ENCODE measurements around the gene HIP1R. TPM values are rescaled to one million over a fixed set of nuclear protein-coding genes. Genes with fewer than 3 reads are reported as not detected.
"Not testable (repeated sequence)": the region's sequence is repeated elsewhere in the genome, so short reads cannot be mapped to it uniquely, and the experiment has no call there.

HIP1R gene
- total and polyA plus RNA-seq, 8 donors, result 23.7 to 36.7 (median 30.4) TPM

GRCh38 chr12:122891661-122892525, 56.6 kb downstream of the HIP1R start:
- Histone ChIP-seq H3K27ac (peak overlapping the region; percentile 86 to 95), H3K4me3 (no peak overlapping the region), H3K4me1 (peaks cover 59 to 82% of the 10 kb centered on the region in 2 donors), H3K27me3 (no peaks in the 10 kb centered on the region), H3K9me3 (no peaks in the 10 kb centered on the region), H3K36me3 (no peaks in the 10 kb centered on the region)
- no peak for ATAC-seq
- no peak for TF ChIP-seq CTCF (IDR thresholded peaks at IDR 0.05)
- intact Hi-C loops (cut with DNase I), result no loop called here
- DNase-seq, result no peak

DNA sequence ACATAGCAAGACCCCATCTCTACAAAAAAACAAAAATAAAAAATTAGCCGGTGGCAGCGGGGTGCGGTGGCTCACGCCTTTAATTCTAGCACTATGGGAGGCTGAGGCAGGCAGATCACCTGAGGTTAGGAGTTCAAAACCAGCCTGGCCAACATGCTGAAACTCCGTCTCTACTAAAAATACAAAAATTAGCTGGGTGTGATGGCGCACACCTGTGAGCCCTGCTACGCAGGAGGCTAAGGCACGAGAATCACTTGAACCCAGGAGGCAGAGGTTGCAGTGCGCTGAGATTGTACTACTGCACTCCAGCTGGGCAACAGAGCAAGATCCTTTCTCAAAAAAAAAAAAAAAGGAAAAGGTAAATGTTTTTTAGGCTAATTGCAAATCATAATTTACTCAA, 57.5 kb downstream of the HIP1R start:
- Histone ChIP-seq H3K4me1 (peaks cover 52 to 74% of the 10 kb centered on the region in 2 donors), H3K27ac (peak overlapping the region; percentile 86 to 95)
- ATAC-seq; H3K27me3 ChIP-seq; H3K9me3 ChIP-seq; intact Hi-C loops (cut with DNase I); DNase-seq; H3K4me3 ChIP-seq; H3K36me3 ChIP-seq: not testable (repeated sequence)

- H3K4me3 ChIP-seq, result peak overlapping the region; percentile 65
These were observed 58.2 kb downstream of the HIP1R start for GRCh38 chr12:122893208-122894153.

GRCh38 chr12:122894193-122895121, 59.2 kb downstream of the HIP1R start:
- Histone ChIP-seq H3K36me3 (no peaks in the 10 kb centered on the region), H3K27ac (peak overlapping the region; percentile 86 to 95), H3K27me3 (no peaks in the 10 kb centered on the region), H3K9me3 (no peaks in the 10 kb centered on the region), H3K4me3 (peak overlapping the region; percentile 65), H3K4me1 (peaks cover 34 to 64% of the 10 kb centered on the region in 2 donors)
- intact Hi-C loops (cut with DNase I), result no loop called here
- TF ChIP-seq CTCF (IDR thresholded peaks at IDR 0.05), result no peak
- DNase-seq (peak in 1 of 4 donors; percentile 63), ATAC-seq (peak; percentile 43)

More at GRCh38 chr12:122893208-122894153, 58.2 kb downstream of the HIP1R start:
- no peaks in the 10 kb centered on the region for H3K9me3 ChIP-seq
- peak; percentile 41 for ATAC-seq
- no peak for DNase-seq
- no peaks in the 10 kb centered on the region for H3K36me3 ChIP-seq
- no peak for TF ChIP-seq CTCF (IDR thresholded peaks at IDR 0.05)
- intact Hi-C loops (cut with DNase I), result no loop called here
- peak overlapping the region; percentile 86 to 95 for H3K27ac ChIP-seq
- no peaks in the 10 kb centered on the region for H3K27me3 ChIP-seq
- peaks cover 44 to 71% of the 10 kb centered on the region in 2 donors for H3K4me1 ChIP-seq

DNA sequence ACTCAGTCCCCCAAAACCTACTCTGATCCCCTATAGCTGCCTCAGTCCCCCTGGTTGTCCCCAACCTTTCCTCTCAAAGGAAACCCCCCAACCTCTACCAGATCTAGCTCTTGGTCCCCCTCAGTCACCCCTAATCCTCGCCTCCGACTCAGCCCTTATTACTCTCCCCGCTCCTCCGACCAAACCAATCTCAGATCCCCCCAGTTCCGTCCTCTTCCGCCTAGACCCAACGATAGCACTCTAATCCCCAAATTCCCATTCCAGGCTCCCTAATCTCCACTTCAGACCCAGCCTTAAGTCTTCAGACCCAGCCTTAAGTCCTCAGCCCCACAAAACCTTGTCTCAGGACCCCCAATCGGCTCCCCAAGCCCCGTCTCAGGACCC, 60.1 kb downstream of the HIP1R start:
- Histone ChIP-seq H3K4me1 (peaks cover 28 to 56% of the 10 kb centered on the region in 2 donors), H3K27me3 (no peaks in the 10 kb centered on the region), H3K4me3 (peak overlapping the region; percentile 65), H3K9me3 (no peaks in the 10 kb centered on the region), H3K36me3 (no peaks in the 10 kb centered on the region), H3K27ac (peak overlapping the region; percentile 86 to 95)
- TF ChIP-seq CTCF (IDR thresholded peaks at IDR 0.05), result no peak
- intact Hi-C loops (cut with DNase I), result no loop called here
- peak; percentile 5 for ATAC-seq
- no peak for DNase-seq

All from left lung (tissue), 10 donors.